Activated CD8-positive, alpha-beta memory T cell treated with anti-CD3 and anti-CD28 coated beads for 36 hours (primary cell): ENCODE results near the gene GABRR3. TPM values are rescaled to one million over a fixed set of nuclear protein-coding genes. Genes with fewer than 3 reads are reported as not detected.
"Not testable (repeated sequence)": the region's sequence is repeated elsewhere in the genome, so short reads cannot be mapped to it uniquely, and the experiment has no call there.

ENCODE experiments used
- CTCF ChIA-PET: fragments of 350-600 bp; sonication (Branson Sonifier 250); formaldehyde crosslinking; loops from one replicate; lab custom pipeline; 2021; ENCODE audit warnings: antibody characterized with exemption; lab: Charles Lee
- POLR2A ChIA-PET: fragments of 350-600 bp; sonication (Branson Sonifier 250); formaldehyde crosslinking; loops from one replicate; lab custom pipeline; 2021; ENCODE audit warnings: antibody characterized with exemption; lab: Charles Lee
- total RNA-seq, 2 experiments: library from RNA; stranded (reverse); gene quantifications; one replicate each; pipeline ENCODE4 v1.2.3, GENCODE V29; 2021

Gene GABRR3
- total RNA-seq, 2 experiments from 2014 or later = not detected

DNA sequence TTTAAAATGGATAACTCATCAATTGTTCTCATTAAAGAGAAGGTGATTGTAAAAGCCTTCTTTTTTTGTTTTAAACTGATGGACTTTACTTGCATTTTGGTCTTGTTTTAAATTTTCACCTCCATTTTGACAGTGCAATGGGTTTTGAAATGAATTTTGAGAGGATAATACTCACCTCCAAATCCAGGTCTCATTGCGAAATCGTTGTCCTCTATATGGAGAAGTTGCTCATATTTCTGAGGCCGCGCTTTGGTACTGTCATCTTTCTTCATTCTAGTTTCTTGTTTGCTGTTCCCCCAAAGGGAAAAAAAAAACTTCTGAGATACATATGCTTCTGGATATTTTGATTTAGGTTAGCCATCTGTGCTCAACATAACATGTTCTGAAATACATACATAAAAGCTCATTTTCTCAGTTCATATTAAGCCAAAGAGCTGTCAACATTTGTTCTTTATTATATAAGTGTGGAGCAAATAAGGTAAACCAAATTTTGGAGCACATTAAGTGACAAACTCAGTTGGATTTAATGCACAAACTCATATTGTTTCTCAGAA is 9.6 kb downstream of the GABRR3 start:
- ChIA-PET CTCF (interaction anchor here (0.6 kb wide), 1 partner anchor 232 kb away, joined by 3 read pairs; no protein-coding TSS in a partner anchor), POLR2A (no interaction called here)

DNA sequence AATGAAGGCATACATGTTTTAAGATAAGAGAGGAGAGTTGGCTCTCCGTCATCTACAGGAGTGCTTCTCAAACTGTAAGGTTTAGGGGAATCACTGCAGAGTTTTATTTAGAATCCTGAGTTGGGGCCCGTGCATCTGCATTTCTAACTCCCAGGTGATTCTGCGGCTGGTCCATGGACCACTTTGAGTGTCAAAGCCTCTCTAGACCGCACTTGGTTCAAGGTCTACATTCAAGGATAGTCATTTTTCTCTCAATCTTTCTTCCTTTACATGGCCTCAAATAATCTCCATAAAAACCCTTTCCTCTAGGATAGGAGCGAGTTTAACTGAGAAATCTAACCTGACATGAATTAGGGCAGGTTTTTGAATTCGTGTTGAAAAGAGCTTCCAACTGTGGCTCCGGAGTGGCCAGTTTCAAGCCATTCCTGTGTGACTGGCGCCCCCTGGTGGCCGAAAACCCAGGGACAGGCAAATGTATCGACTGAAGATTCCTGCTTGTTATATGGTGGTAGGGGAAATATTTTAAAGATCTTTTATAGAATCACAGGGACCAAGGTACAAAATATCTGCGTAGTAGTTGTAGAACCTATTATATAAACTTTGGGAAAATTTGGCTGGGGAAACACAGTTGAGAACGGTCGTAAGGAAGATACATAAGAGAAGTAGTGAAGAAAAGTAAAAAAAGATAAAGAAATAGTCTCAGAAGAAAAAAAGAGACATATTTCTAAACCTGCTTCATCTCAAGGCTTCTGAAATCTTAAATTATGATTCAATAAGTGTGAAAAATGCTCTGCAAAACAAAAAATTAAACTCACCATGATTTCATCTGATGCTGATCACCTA is 11.9 kb downstream of the GABRR3 start:
- ChIA-PET CTCF (interaction anchor here (0.5 to 2.6 kb wide), 12 partner anchors 15 to 257 kb away, joined by 3 to 8 read pairs (median 4); no protein-coding TSS in a partner anchor), POLR2A (no interaction called here)

DNA sequence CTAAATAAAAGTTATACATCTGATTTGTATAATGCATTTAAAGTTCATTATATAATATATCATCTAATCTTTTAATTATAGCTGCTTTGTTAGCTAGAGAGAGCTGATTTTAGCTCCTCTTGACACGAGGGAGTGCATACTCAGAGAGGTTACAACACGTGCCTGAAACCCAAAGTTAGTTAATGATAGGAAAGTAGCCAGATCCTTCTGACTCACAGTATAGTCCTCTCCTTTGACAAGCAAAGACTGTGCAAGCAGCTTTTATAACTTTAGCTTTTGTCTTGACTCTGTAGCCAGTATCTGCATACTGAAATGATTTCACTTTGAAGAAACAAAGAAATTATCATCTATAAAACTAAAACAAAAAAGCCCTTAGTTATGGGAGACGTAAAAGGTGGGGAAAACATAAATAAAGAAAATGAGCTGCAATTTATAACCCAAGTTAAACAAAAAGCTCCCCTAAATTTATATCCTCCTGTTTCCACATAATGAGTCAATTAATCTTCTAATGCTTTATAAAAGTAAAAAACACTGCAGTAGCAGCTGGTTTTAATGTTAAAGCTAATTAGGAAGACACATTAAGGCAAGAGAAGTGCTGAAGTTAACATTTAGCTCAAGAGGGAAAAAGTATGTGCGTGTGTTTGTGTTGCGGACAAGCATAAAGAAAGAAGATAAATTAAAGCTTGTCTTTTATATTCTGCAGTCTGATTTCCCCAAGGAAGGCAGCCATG is 13.1 kb downstream of the GABRR3 start:
- POLR2A ChIA-PET = no interaction called here
- CTCF ChIA-PET = interaction anchor here (1.1 to 2.6 kb wide), 3 partner anchors 12 to 229 kb away, joined by 5 to 8 read pairs (median 7); no protein-coding TSS in a partner anchor

DNA sequence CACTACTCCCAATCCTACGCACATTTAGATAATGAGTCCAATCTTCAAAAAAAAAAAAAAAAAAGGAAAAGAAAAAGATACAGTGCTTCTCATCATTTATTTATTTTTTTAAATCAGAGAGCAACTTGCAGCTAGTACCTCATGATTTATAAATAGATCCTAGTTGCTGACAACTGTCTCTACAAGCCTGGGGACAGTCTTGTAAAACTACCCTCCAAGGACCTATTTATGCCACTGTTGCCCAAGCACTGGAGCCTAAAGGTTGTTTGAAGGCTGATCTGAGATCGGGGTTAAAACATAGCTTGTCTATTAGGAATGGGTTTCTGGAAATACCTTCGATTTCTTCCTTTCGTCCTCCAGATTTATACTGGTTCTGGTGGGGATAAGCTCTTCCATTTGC is 14.7 kb downstream of the GABRR3 start:
- CTCF ChIA-PET = interaction anchor here (1.4 to 2.0 kb wide), 2 partner anchors 10 to 16 kb away, joined by 5 to 7 read pairs; no protein-coding TSS in a partner anchor
- POLR2A ChIA-PET = interaction anchor here (0.7 kb wide), 1 partner anchor 17 kb away, joined by 3 read pairs; no protein-coding TSS in a partner anchor

DNA sequence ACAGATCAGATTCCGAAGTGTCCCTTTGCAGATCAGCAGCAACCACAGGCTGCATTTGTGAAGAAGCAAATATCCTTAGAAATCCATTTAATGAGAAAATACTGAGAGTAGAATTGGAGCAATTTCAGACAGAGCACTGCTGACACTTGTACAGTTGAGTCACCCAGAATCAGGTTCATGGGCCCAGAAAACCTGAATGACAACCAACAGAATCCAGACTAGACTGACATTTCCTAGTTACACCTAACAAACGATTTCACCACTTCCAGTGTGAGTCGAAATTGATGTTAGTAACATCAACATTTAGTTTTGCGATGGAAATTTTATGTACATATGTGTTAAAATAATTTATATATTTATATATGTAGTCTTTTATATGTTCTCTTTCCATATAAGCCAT is 16.8 kb downstream of the GABRR3 start:
- ChIA-PET CTCF (no interaction called here), POLR2A (no interaction called here)

DNA sequence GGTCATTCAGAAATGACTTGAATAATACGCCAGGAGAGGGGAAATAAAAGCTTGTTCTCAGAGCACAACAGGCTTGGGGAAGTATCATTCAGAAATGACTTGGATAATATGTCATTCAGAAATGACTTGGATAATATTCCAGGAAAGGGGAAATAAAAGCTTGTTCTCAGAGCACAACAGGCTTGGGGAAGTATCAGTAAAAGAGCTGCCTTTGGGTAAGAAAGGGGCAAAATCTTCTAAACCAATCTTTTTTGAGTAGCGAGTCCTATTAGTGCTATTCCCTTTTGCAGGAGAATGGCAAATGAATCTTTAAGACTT is 20.9 kb downstream of the GABRR3 start:
- POLR2A ChIA-PET = no interaction called here
- CTCF ChIA-PET = no interaction called here

DNA sequence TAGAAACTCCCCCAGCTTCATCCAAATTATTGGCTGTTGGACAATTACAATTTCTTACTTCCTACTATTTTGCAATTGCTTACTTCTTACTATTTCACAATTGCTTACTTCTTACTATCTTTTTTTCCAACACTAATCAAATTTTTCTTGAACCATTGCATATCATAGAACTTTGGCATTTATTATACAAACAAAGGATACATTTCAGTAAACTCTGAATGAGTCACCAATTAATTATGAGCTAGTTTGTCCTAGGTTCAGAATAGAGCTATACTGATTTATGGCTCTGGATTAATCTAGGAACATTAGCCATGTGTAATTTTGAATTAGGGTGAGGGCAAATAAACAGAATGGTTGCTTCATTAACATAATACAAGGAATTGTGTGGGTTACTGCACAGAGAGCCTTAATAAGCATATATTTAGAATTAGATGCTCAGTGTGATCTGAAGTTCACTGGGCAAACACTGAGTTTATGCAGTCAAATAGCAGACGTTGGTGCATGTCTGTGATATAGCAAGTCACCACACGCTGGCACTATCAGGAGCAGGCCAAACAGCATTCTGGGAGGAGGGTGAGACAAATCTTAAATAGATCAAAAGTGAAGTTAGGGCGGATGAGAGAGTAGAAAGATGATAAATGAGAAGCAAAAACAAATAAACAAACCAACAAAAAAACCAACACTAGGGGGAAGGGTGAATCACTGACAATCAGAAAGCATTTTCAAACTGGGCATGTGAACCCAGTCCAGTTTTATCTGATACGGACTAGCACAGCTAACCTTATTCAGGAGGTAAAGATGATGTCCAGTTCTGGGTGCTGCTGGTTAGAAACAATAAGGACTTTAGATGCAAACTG is 21.5 kb downstream of the GABRR3 start:
- CTCF ChIA-PET = no interaction called here
- POLR2A ChIA-PET = no interaction called here

DNA sequence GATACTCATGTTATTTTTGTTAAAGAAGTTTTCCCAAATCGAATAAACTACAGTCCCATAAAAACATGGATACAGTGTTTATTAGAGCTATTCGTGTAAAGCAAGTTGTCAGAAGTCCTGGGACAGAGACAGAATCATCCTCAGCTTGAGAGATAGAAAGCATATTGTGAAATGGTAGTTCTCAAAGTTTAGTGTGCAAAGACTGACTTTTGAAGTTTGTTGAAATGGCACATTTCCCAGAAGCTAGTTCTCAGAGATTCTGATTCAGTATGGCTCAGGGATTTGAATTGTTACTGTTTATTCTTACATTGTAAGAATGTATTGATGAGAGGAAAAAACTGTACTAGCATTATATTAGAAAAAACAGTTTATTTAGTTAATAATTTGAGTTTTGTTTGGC is 22.1 kb downstream of the GABRR3 start:
- ChIA-PET POLR2A (no interaction called here), CTCF (no interaction called here)

DNA sequence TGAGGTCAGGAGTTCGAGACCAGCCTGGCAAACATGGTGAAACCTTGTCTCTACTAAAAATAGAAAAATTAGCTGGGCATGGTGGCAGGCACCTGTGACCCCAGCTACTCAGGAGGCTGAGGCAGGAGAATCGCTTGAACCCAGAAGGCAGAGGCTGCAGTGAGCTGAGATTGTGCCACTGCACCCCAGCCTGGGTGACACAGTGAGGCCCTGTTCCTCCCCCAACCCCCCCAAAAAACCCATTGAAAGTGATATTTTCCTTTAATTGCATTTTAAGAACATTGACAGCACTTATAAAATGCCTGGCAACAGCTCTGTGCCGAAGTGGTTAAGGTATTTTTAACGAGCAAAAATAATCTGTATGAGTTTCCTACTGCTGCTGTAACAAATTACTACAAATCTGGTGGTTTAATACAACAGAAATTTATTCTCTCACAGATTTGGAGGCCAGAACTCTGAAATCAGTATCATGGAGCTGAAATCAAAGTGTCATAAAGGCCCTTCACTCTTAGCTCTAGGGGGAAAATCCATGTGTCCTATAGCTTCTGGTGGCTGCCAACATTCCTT is 24.1 kb downstream of the GABRR3 start:
- CTCF ChIA-PET, POLR2A ChIA-PET: not testable (repeated sequence)

DNA sequence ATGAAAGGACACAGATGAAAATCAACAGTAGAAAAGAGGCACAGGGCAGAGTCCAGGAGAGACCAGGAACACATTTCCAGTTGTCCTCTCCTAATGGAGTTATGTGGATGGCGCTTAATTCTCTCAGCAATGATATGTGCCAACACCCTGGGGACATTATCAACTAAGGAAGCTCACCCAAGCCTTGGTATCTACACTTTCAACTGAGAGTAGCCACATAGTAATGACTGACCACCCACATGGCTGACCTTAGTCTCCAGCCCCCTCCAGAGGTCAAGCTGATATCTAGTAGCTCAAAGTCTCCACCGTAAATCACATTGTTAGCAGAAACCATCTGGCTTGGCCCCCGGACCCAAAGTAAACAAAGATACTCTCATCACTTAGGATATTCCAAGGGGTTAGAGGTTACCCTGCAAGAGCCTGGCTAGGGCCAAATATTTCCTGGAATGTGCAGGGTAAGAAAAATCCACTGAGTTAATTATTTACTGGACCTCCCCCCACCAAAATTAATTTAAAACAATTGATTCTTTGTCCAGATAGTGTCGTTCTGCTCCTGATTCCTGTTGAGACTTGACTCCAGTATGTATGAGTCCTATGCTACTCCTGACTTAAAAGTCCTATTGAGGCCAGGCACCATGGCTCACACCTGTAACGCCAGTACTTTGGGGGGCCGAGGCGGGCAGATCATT is 24.8 kb downstream of the GABRR3 start:
- ChIA-PET POLR2A (interaction anchor here (0.6 kb wide), 1 partner anchor 322 kb away, joined by 5 read pairs; no protein-coding TSS in a partner anchor), CTCF (interaction anchor here (1.0 kb wide), 1 partner anchor 11 kb away, joined by 7 read pairs; no protein-coding TSS in a partner anchor)

DNA sequence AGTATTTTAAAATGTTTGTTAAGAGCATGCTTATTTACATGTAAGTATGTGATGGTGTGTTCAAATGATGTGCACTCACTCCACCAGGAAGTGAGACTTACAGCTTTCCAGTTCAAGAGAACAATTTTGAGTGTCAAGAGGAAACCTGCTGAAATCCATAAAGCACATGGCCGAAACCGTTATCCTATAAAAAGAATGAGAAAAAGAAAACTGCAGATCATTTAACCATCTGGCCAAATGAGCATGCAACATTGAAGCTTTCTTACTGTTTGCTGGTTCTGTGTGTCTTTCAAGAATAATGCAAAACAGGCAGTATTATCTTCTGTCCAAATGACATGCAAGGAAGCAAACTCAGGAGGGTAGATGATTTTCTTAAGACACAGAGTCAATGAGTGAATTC is 26.3 kb downstream of the GABRR3 start:
- POLR2A ChIA-PET = no interaction called here
- CTCF ChIA-PET = interaction anchor here (1.0 to 1.2 kb wide), 2 partner anchors 14 to 95 kb away, joined by 3 read pairs; no protein-coding TSS in a partner anchor

DNA sequence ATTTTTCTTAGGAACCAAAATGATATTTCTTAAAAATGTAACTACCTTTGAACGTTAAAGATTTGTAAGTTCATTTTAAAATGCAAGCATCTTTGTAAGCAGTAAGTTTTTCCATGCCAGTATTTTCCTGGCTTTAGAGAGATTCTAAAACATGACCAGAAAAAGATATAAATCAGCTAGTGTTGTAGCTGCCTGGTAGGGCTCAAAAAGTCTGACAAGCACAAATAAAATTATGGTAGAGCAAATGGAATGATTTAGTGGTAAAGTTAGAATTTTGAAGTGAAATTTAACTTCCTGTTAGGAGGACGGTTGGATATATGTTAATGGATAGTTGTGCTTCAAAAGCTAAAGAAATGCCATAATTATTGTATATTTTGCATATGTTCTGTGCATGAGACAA is 29.7 kb downstream of the GABRR3 start:
- ChIA-PET CTCF (interaction anchor here (1.0 kb wide), 1 partner anchor 14 kb away, joined by 5 read pairs; no protein-coding TSS in a partner anchor), POLR2A (no interaction called here)

DNA sequence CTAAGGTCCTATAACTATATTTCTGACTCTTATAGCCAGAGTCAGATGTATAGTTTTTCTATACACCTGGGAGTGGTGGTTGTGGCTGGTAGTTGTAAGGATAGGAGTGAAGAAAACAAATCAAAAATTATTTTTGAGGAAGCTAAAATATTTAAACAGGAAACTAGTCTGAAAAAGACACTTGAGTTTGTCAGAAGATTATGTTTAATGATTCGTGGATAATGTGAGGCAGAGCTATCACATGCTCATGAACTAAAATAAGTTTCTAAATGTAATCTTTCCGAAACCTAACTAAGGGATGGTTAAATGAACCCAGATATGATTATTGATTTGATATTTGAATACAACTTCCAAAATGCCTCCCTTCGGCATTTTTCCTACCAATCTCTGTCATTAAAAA is 30.4 kb downstream of the GABRR3 start:
- POLR2A ChIA-PET = no interaction called here
- CTCF ChIA-PET = interaction anchor here (1.0 kb wide), 1 partner anchor 15 kb away, joined by 5 read pairs; no protein-coding TSS in a partner anchor

DNA sequence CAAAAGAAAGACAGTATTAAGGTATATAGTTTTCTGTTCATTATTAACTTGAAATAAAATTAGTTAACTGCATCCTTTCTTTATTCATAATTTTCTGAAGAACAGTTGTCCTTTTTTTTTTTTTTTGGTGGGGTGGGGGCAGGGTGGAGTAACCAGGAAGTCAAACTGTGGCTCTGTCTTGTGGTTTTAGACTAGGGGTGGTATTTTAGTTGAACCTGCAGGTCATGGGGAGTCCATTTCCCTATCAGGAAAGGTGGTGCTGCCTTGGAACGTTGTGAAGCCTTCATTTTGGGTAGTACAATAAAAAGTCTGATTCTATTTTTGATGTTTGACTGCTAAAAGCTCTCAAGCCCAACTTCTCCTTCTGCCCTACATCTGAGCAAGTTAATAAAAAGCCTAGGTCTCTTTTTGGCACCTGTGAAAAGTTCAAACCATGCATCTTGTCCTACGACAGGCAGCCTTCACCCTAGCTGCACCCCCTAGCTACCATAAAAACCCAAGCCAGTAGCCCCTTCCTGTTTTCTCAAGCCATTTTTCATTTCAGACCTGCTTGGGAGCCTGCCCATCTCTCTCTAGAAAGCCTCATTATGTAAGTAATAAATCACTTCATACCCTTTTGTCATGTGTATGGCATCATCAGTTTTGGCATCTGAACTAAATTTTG is 31.7 kb downstream of the GABRR3 start:
- ChIA-PET POLR2A (interaction anchor here (0.6 kb wide), 1 partner anchor 17 kb away, joined by 3 read pairs; no protein-coding TSS in a partner anchor), CTCF (no interaction called here)

DNA sequence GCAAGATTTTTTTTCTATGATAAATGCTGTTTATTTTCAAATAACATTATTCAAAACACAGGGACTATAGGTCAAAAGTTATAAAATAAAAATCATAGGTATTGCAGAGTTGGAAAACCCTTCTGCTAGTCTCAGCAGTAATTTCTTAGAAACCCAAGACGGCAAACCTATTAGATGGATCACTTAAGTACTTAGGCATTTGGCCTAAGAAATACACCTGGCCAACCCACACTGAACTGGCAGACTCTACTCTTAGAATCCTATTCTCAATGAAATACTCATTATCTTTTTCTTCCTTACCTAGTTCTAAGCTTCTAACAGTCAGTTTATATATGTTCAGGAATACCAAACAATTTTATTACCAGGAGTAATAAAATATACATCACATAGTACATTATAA is 32.4 kb downstream of the GABRR3 start:
- CTCF ChIA-PET = no interaction called here
- POLR2A ChIA-PET = no interaction called here

DNA sequence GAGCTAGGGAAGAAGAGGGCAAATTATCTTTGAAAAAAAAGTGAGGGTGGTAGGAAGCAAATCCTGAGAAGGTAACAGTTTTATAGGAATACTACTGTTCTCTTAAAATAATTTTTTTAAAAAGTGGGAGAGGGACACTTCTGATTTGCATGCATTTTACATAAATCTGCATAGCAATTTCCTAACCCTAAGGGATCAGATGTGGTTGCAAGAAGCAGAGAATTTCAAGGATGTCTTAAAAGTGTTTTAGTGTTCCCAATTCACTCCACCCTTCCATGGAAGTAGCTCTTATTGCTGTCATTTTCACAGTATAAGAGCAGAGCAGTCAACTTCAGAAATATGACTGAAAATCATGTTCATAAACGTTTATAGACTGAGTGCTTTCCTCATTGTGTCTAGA is 35.1 kb downstream of the GABRR3 start:
- ChIA-PET CTCF (no interaction called here), POLR2A (no interaction called here)

DNA sequence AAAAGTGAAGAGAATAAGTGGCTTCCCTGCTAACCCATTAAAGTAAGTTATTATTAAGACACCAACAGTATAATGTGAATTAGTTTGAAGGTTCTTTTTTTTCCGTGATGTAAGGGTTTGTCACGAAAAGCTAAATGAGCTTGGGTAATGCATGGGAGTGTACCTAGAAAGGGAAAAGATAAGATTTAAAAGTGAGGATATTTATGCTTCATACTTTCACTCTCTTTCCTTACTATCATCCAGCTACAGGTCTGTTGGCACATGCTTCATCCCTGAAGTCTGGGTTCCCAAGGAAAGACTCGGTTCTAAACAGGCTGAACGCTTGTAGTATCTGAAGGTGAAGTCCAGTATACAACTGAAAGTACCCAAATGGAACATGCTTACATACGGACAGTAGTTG is 36.0 kb downstream of the GABRR3 start:
- ChIA-PET CTCF (no interaction called here), POLR2A (no interaction called here)
